SK-N-MC (cell line): ENCODE data around the gene MMP14.

ENCODE experiments used
- EZH2 ChIP-seq: fragments of 200-600 bp; sonication (generic); IDR thresholded peaks from one replicate; pipeline ENCODE4 v1.6.1; 2017; ENCODE audit warnings: antibody characterized with exemption
- FOXP2 ChIP-seq: optimal IDR thresholded peaks from 2 replicates; pipeline ENCODE3; 2011; ENCODE audit warnings: mild to moderate bottlenecking, moderate library complexity; ENCODE audit not compliant: insufficient read depth; ENCODE audit errors: extremely low read length, control extremely low read depth
- POLR2AphosphoS5 ChIP-seq: IDR thresholded peaks from 2 replicates; pipeline ENCODE4 v1.6.1; 2012; ENCODE audit warnings: mild to moderate bottlenecking, low read depth, low read length, borderline replicate concordance

DNA sequence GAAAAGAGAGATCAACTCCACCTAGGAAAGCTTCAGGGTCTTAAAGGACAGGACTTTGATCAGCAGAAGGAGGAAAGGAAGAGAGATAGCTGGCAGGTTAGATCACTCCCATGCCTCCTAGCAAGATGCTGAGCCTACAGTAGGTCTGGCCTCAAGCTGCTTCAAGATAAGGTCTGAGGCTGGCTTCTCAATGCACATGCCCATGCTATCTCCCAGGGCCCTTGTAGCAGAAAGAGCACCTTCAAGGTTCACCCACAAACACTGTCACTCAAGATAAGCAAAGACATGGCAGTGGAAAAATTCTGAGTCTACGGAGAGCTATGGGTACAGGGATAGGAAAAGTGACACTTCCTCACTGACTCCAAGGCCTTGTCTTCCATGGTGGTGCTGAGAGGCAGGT lies 61.0 kb downstream of the MMP14 start:
- TF ChIP-seq POLR2AphosphoS5 (no peak), FOXP2 (no peak), EZH2 (no peak)
